Measurements from ENCODE around the gene CAP1. TPM values are rescaled to one million over a fixed set of nuclear protein-coding genes. Genes with fewer than 3 reads are reported as not detected.
A peak's percentile ranks its signal among the peaks of the same experiment; 100 is the strongest.
"Not testable (repeated sequence)": the region's sequence is repeated elsewhere in the genome, so short reads cannot be mapped to it uniquely, and the experiment has no call there.

The CAP1 gene
- total RNA-seq, 3 donors from 2014 or later = 357 to 488 (median 444) TPM

DNA sequence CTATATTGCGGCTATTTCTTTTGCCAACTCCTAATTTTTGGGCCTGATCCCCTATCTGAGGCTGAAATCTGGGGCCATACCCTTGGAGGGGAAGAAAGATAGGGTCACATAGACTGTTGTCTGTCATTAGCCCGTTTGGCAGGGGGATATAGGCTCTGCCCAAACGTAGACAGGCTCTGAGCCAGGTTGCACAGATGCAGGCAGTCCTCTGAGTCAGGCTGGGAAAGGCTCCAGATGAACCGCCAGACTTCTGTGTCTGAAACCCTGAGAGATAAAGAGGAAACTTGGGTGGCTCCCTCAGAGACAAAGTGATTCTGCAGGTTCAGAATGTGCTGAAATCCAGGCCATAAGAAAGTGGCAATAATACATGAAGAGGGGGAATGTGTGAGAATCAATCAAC, 4.0 kb upstream of the CAP1 start:
- intact Hi-C loops (cut with DNase I, micrococcal nuclease) = no loop called here
- DNase-seq = peak in 1 of 3 donors; percentile 57
- Histone ChIP-seq H3K4me1 (ENCODE audit: low read depth) (peaks cover 35% of the 10 kb centered on the region), H3K36me3 (ENCODE audit: low read depth) (no peaks in the 10 kb centered on the region), H3K9me3 (no peaks in the 10 kb centered on the region), H3K4me3 (no peak overlapping the region)
- TF ChIP-seq, protein P1, sequence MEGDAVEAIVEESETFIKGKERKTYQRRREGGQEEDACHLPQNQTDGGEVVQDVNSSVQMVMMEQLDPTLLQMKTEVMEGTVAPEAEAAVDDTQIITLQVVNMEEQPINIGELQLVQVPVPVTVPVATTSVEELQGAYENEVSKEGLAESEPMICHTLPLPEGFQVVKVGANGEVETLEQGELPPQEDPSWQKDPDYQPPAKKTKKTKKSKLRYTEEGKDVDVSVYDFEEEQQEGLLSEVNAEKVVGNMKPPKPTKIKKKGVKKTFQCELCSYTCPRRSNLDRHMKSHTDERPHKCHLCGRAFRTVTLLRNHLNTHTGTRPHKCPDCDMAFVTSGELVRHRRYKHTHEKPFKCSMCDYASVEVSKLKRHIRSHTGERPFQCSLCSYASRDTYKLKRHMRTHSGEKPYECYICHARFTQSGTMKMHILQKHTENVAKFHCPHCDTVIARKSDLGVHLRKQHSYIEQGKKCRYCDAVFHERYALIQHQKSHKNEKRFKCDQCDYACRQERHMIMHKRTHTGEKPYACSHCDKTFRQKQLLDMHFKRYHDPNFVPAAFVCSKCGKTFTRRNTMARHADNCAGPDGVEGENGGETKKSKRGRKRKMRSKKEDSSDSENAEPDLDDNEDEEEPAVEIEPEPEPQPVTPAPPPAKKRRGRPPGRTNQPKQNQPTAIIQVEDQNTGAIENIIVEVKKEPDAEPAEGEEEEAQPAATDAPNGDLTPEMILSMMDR (IDR thresholded peaks at IDR 0.05) = no peak
- no peak for ATAC-seq

DNA sequence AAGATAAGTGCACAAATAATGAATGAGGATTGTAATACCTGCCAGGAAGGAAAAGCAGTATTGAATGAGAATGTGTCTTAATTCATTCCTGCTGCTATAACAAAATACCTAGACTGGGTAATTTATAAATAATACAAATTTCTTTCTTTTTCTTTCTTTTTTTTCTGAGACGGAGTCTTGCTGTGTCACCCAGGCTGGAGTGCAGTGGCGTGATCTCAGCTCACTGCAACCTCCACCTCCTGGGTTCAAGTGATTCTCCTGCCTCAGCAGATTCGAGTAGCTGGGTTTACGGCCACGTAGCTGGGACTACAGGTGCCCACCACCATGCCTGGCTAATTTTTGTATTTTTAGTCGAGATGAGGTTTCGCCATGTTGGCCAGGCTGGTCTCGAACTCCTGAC, 3.3 kb upstream of the CAP1 start:
- DNase-seq; H3K36me3 ChIP-seq (ENCODE audit: low read depth); ATAC-seq; H3K9me3 ChIP-seq; H3K4me3 ChIP-seq; intact Hi-C loops (cut with DNase I, micrococcal nuclease): not testable (repeated sequence)
- peaks cover 37% of the 10 kb centered on the region for H3K4me1 ChIP-seq (ENCODE audit: low read depth)

- Histone ChIP-seq H3K9me3 (no peaks in the 10 kb centered on the region), H3K4me1 (ENCODE audit: low read depth) (peaks cover 48% of the 10 kb centered on the region), H3K4me3 (peak overlapping the region; percentile 95), H3K36me3 (ENCODE audit: low read depth) (no peaks in the 10 kb centered on the region)
- intact Hi-C loops (cut with DNase I, micrococcal nuclease) = no loop called here
- DNase-seq (no peak), ATAC-seq (no peak)
- TF ChIP-seq, protein P1 (IDR thresholded peaks at IDR 0.05) = no peak
Observed at GRCh38 chr1:40038697-40039096, 1.8 kb upstream of the CAP1 start.

DNA sequence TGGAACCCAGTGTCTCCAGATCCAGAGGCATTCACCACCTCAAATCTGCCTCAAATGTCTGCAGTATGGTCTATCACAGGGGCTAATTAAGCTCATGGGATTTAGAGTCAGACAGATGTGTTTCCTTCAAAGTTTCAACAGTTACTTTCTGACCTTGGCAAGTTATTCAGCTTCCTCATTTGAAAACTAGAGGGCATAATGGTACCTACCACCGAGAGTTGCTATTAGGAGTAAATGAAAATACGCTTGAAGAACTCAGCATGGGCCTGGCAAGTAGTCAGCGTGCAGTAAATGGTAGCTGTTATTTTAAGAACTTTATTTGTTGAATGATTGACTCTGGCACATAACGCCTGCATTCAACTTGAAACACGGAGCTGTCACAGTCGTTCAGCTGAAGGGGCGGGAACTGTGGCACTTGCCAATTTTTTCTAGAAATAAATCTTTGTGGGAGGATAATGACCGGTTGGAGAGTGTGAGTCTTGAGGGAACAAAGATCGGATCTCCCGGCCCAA, 1.2 kb upstream of the CAP1 start:
- peaks cover 52% of the 10 kb centered on the region for H3K4me1 ChIP-seq (ENCODE audit: low read depth)
- no peaks in the 10 kb centered on the region for H3K36me3 ChIP-seq (ENCODE audit: low read depth)
- intact Hi-C loops (cut with DNase I, micrococcal nuclease) = no loop called here
- ATAC-seq (no peak), DNase-seq (peak in 1 of 3 donors; percentile 79)
- no peaks in the 10 kb centered on the region for H3K9me3 ChIP-seq
- peak overlapping the region; percentile 95 for H3K4me3 ChIP-seq
- TF ChIP-seq, protein P1 (IDR thresholded peaks at IDR 0.05) = no peak

DNA sequence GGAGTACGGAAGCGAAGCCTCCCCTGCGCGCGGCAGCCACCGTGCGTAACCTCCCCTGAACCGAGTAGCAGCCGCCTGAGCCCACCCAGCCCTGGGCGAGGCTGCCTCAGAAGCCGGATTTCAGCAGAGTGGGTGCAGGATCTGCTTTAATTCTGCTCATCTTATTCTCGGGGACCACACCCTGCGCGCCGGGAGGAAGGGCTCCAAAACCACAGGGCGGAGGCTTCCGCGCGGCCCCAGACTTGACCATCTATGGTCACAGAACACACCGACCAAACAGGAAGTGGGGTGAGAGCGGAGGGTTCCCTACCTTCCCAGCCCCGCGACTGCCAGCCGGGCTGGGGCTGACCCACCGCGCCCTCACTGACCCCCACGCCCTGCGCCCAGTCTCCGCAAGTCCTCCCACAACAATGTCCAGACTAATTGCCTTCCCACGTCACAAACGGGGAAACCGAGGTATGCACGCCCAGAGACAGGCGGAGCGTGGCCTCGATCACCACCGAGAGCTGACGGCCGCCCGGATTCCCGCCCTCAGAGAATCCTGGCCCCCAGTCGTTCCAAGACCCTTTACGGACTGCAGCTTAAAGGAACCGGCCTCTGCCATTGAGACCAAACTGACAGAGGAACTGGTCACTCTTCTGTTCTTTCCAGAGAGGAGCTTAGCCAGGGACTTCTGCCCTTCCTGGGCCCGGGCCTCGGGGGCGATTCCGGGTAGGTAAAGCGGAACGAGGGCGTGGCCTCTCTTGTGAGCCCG, 595 bp upstream of the CAP1 start:
- DNase-seq (peak; percentile 90 to 97 (median 93)), ATAC-seq (peak; percentile 74)
- Histone ChIP-seq H3K9me3 (no peaks in the 10 kb centered on the region), H3K4me1 (ENCODE audit: low read depth) (peaks cover 54% of the 10 kb centered on the region), H3K36me3 (ENCODE audit: low read depth) (no peaks in the 10 kb centered on the region), H3K4me3 (peak overlapping the region; percentile 95)
- intact Hi-C loops (cut with DNase I, micrococcal nuclease) = no loop called here
- TF ChIP-seq, protein P1 (IDR thresholded peaks at IDR 0.05) = no peak

DNA sequence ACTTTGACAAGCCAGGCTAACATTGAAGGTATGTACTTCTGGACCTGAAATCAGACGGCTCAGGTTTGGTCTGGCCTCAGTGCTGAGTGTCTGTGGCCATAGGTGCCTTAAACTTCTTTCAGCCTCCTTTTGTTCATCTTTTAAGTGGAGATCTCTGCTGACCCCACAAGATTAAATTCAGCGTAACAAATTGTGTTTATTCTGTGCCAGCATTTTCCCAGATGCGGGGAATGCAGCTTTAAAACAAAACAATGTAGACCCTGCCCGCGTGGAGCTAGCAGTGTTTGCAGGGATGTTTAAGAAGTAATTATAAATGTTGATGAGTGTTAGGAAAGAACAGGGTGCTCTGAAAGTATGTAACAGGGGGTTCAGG, 923 bp downstream of the CAP1 start:
- Histone ChIP-seq H3K4me1 (ENCODE audit: low read depth) (peaks cover 69% of the 10 kb centered on the region), H3K4me3 (peak overlapping the region; percentile 95), H3K9me3 (no peaks in the 10 kb centered on the region), H3K36me3 (ENCODE audit: low read depth) (no peaks in the 10 kb centered on the region)
- intact Hi-C loops (cut with DNase I, micrococcal nuclease) = no loop called here
- no peak for DNase-seq
- TF ChIP-seq, protein P1 (IDR thresholded peaks at IDR 0.05) = no peak
- ATAC-seq = no peak

All from mucosa of descending colon (tissue), 3 donors.